Stimulated activated naive B cell treated with anti-CD40 and anti-IgM and Interleukin-4, amounts not matched to agents 10 μg/mL and 1 μg/mL and 100 μg/mL, for 72 hours (primary cell): Measurements from ENCODE around the gene FAM72A.
A peak's percentile ranks its signal among the peaks of the same experiment; 100 is the strongest.

Experiments used
- ATAC-seq, 2 donors: fragments of 150-1000 bp; cut with Tn5 transposase; replicated peaks; 2 replicates each; pipeline ENCODE4 v1.10.0; 2021; ENCODE audit warnings: moderate library complexity in 1 of 2
- DNase-seq: peaks from one replicate; pipeline ENCODE4 v3.0.0; 2021
- H3K27ac Mint-ChIP-seq: one replicate; pipeline ENCODE4 v1.8.0; 2022; ENCODE audit warnings: mild to moderate bottlenecking, mixed read lengths
- H3K27me3 Mint-ChIP-seq, 2 donors: one replicate each; pipeline ENCODE4 v1.8.0; 2022; ENCODE audit warnings: mixed read lengths in 2 of 2
- H3K36me3 Mint-ChIP-seq, 2 donors: one replicate each; pipeline ENCODE4 v1.8.0; 2022; ENCODE audit warnings: mixed read lengths in 2 of 2, mild to moderate bottlenecking in 1 of 2
- H3K4me1 Mint-ChIP-seq, 2 donors: one replicate each; pipeline ENCODE4 v1.8.0; 2022; ENCODE audit warnings: mixed read lengths in 2 of 2, mild to moderate bottlenecking in 1 of 2
- H3K4me3 Mint-ChIP-seq, 2 donors: one replicate each; pipeline ENCODE4 v1.8.0; 2022; ENCODE audit warnings: mild to moderate bottlenecking in 2 of 2, mixed read lengths in 2 of 2, moderate library complexity in 1 of 2
- H3K9me3 Mint-ChIP-seq, 2 donors: one replicate each; pipeline ENCODE4 v1.8.0; 2022; ENCODE audit warnings: mixed read lengths in 2 of 2, mild to moderate bottlenecking in 1 of 2

The FAM72A gene

GRCh38 chr1:206144605-206145004 lies 58.0 kb downstream of the FAM72A start:
- H3K4me1 Mint-ChIP-seq, result no peaks in the 10 kb centered on the region
- peaks cover 24 to 27% of the 10 kb centered on the region in 2 donors for H3K27me3 Mint-ChIP-seq
- no peak overlapping the region for H3K27ac Mint-ChIP-seq
- ATAC-seq, result no peak
- peaks cover 0 to 4% of the 10 kb centered on the region in 2 donors for H3K9me3 Mint-ChIP-seq
- DNase-seq, result no peak
- no peaks in the 10 kb centered on the region for H3K36me3 Mint-ChIP-seq
- no peak overlapping the region for H3K4me3 Mint-ChIP-seq

GRCh38 chr1:206143537-206144172 lies 59.0 kb downstream of the FAM72A start:
- H3K9me3 Mint-ChIP-seq, result peaks cover 0 to 4% of the 10 kb centered on the region in 2 donors
- ATAC-seq, result no peak
- peaks cover 26 to 34% of the 10 kb centered on the region in 2 donors for H3K27me3 Mint-ChIP-seq
- H3K4me3 Mint-ChIP-seq, result no peak overlapping the region
- H3K4me1 Mint-ChIP-seq, result no peaks in the 10 kb centered on the region
- no peak for DNase-seq
- no peak overlapping the region for H3K27ac Mint-ChIP-seq
- H3K36me3 Mint-ChIP-seq, result no peaks in the 10 kb centered on the region

- Mint-ChIP-seq H3K27me3 (peaks cover 26 to 41% of the 10 kb centered on the region in 2 donors), H3K27ac (no peak overlapping the region), H3K9me3 (no peaks in the 10 kb centered on the region), H3K4me1 (no peaks in the 10 kb centered on the region), H3K4me3 (no peak overlapping the region), H3K36me3 (no peaks in the 10 kb centered on the region)
- DNase-seq (no peak), ATAC-seq (no peak)
These were observed 59.9 kb downstream of the FAM72A start for GRCh38 chr1:206142770-206143169.

GRCh38 chr1:206142011-206142410 lies 60.6 kb downstream of the FAM72A start:
- H3K4me3 Mint-ChIP-seq, result no peak overlapping the region

GRCh38 chr1:206136241-206136640 lies 66.4 kb downstream of the FAM72A start:
- Mint-ChIP-seq H3K36me3 (no peaks in the 10 kb centered on the region), H3K27me3 (peaks cover 14 to 25% of the 10 kb centered on the region in 2 donors), H3K27ac (peak overlapping the region; percentile 20), H3K4me1 (peaks cover 7 to 13% of the 10 kb centered on the region in 2 donors), H3K4me3 (no peak overlapping the region), H3K9me3 (no peaks in the 10 kb centered on the region)
- no peak for ATAC-seq
- DNase-seq, result no peak

More at GRCh38 chr1:206142011-206142410, 60.6 kb downstream of the FAM72A start:
- DNase-seq (no peak), ATAC-seq (no peak)
- no peaks in the 10 kb centered on the region for H3K4me1 Mint-ChIP-seq
- H3K36me3 Mint-ChIP-seq, result no peaks in the 10 kb centered on the region
- no peak overlapping the region for H3K27ac Mint-ChIP-seq
- peaks cover 26 to 41% of the 10 kb centered on the region in 2 donors for H3K27me3 Mint-ChIP-seq
- H3K9me3 Mint-ChIP-seq, result no peaks in the 10 kb centered on the region
